Endothelial cell of umbilical vein (primary cell): ENCODE results near the gene RDM1. TPM values are rescaled to one million over a fixed set of nuclear protein-coding genes. Genes with fewer than 3 reads are reported as not detected.

Experiments
- BruUV-seq: library from RNA; stranded (reverse); fragments of 400-500 nt; replicated peaks from 2 replicates; lab custom pipeline; 2021; lab: Mats Ljungman, UMichigan
- CTCF ChIA-PET: fragments of 300-600, 350-600 bp; sonication (Branson Sonifier 250); formaldehyde crosslinking; loops from one replicate; lab custom pipeline; 2021; ENCODE audit warnings: antibody characterized with exemption, inconsistent platforms; lab: Charles Lee
- POLR2A ChIA-PET: fragments of 300-600, 350-600 bp; sonication (Branson Sonifier 250); formaldehyde crosslinking; loops from one replicate; lab custom pipeline; 2021; ENCODE audit warnings: antibody characterized with exemption, inconsistent platforms; lab: Charles Lee
- DNase-seq: peaks from one replicate; pipeline ENCODE4 v3.0.0-alpha.2; 2011; ENCODE audit warnings: low read depth, low spot score
- FAIRE-seq: peaks from 2 replicates; lab custom pipeline; 2011; peaks lifted over from hg19 to GRCh38; lab: Jason Lieb, UNC
- H2AFZ ChIP-seq: 2 replicates; pipeline ENCODE4 v1.6.0; 2012; ENCODE audit warnings: low read depth, low read length, control low read depth, inconsistent platforms
- H3K27ac ChIP-seq: 2 replicates; pipeline ENCODE4 v1.5.1; 2011; ENCODE audit warnings: low read depth, mild to moderate bottlenecking, control low read depth, low read length, moderate library complexity; ENCODE audit not compliant: insufficient read depth
- H3K27me3 ChIP-seq, 2 experiments: 2 replicates each; pipeline versions ENCODE4 v1.6.0 to v1.6.1; 2011; ENCODE audit warnings: low read length in 2 of 2, mixed read lengths in 1 of 2; ENCODE audit not compliant: control insufficient read depth in 2 of 2, insufficient read depth in 2 of 2
- H3K36me3 ChIP-seq, 2 experiments: 2 replicates in 1 of 2; 3 replicates in 1 of 2; pipeline ENCODE4 v1.5.1; 2011; ENCODE audit warnings: low read length in 2 of 2, mild to moderate bottlenecking in 1 of 2, moderate library complexity in 1 of 2; ENCODE audit not compliant: control insufficient read depth in 2 of 2, insufficient read depth in 2 of 2; ENCODE audit errors: extremely low read depth in 1 of 2
- H3K4me1 ChIP-seq: 3 replicates; pipeline ENCODE4 v1.5.1; 2011; ENCODE audit warnings: mild to moderate bottlenecking, low read length; ENCODE audit not compliant: control insufficient read depth, insufficient read depth; ENCODE audit errors: extremely low read depth
- H3K4me2 ChIP-seq: 2 replicates; pipeline ENCODE4 v1.6.1; 2011; ENCODE audit warnings: low read length, control low read depth, mixed read lengths; ENCODE audit not compliant: insufficient read depth
- H3K4me3 ChIP-seq, 3 experiments: fragments of 200-600 bp in 1 of 3; sonication (generic), shearing (Covaris generic) in 1 of 3; replicated peaks in 1 of 3; 2 replicates each; pipeline ENCODE4 v1.5.1; 2011 to 2016; ENCODE audit warnings: control low read depth in 3 of 3, low read length in 3 of 3, mild to moderate bottlenecking in 2 of 3, inconsistent platforms in 1 of 3, low read depth in 1 of 3, moderate library complexity in 1 of 3; ENCODE audit not compliant: insufficient read depth in 1 of 3
- H3K79me2 ChIP-seq: 2 replicates; pipeline ENCODE4 v1.6.0; 2012; ENCODE audit warnings: low read length, inconsistent platforms; ENCODE audit not compliant: control insufficient read depth, insufficient read depth
- H3K9ac ChIP-seq: replicated peaks from 2 replicates; pipeline ENCODE3; 2011; ENCODE audit warnings: low read length, control low read depth; ENCODE audit not compliant: insufficient read depth; ENCODE audit errors: extremely low read depth
- H3K9me1 ChIP-seq: replicated peaks from 3 replicates; pipeline ENCODE4 v1.6.0; 2011; ENCODE audit warnings: mild to moderate bottlenecking, low read length; ENCODE audit not compliant: control insufficient read depth, insufficient read depth; ENCODE audit errors: extremely low read depth
- H3K9me3 ChIP-seq: replicated peaks from 2 replicates; pipeline ENCODE4 v1.5.1; 2012; ENCODE audit warnings: low read length, inconsistent platforms; ENCODE audit not compliant: control insufficient read depth, insufficient read depth
- H4K20me1 ChIP-seq: replicated peaks from 2 replicates; pipeline ENCODE3; 2011; ENCODE audit warnings: mild to moderate bottlenecking, low read length; ENCODE audit not compliant: control insufficient read depth, insufficient read depth; ENCODE audit errors: extremely low read depth
- CTCF ChIP-seq, 2 donors: IDR thresholded peaks; 1 replicate in 1 of 2; 2 replicates in 1 of 2; pipeline ENCODE4 v1.5.1; 2011; ENCODE audit warnings: low read length in 2 of 2, mild to moderate bottlenecking in 2 of 2, moderate library complexity in 2 of 2, control low read depth in 1 of 2, inconsistent platforms in 1 of 2, low read depth in 1 of 2; ENCODE audit not compliant: insufficient read depth in 1 of 2; ENCODE audit errors: extremely low read depth in 1 of 2
- EZH2 ChIP-seq: IDR thresholded peaks from 2 replicates; pipeline ENCODE4 v1.6.1; 2012; ENCODE audit warnings: borderline replicate concordance, low read depth, mild to moderate bottlenecking, moderate library complexity, low read length, inconsistent platforms; ENCODE audit not compliant: severe bottlenecking
- FOS ChIP-seq: IDR thresholded peaks from 2 replicates; pipeline ENCODE4 v1.6.1; 2011; ENCODE audit warnings: mild to moderate bottlenecking, low read length, moderate library complexity, borderline replicate concordance; ENCODE audit not compliant: insufficient read depth
- GATA2 ChIP-seq: IDR thresholded peaks from 2 replicates; pipeline ENCODE4 v1.7.0; 2011; ENCODE audit warnings: low read depth, mild to moderate bottlenecking, moderate library complexity, mixed read lengths, low read length; ENCODE audit not compliant: insufficient read length, insufficient read depth
- JUN ChIP-seq: IDR thresholded peaks from 2 replicates; pipeline ENCODE4 v1.6.1; 2011; ENCODE audit warnings: borderline replicate concordance, low read depth; ENCODE audit not compliant: insufficient read length, insufficient read depth
- MAX ChIP-seq: IDR thresholded peaks from 2 replicates; pipeline ENCODE4 v1.6.1; 2011; ENCODE audit not compliant: insufficient read depth, insufficient read length
- MYC ChIP-seq: IDR thresholded peaks from one replicate; pipeline ENCODE4 v1.6.1; 2011; ENCODE audit warnings: mild to moderate bottlenecking, low read depth, low read length
- POLR2A ChIP-seq: IDR thresholded peaks from 2 replicates; pipeline ENCODE4 v1.6.1; 2012; ENCODE audit warnings: low read depth, mild to moderate bottlenecking, control low read depth, low read length
- POLR2AphosphoS5 ChIP-seq: IDR thresholded peaks from 2 replicates; pipeline ENCODE4 v1.6.1; 2012; ENCODE audit warnings: low read depth, mild to moderate bottlenecking, control low read depth, low read length, moderate library complexity; ENCODE audit not compliant: insufficient read depth
- dilution Hi-C: fragments of 300-500 bp; cut with MboI; formaldehyde crosslinking; loops from one replicate; pipeline ENCODE4 v1.15.0; 2019; ENCODE audit warnings: low sequenced_read_pairs; ENCODE audit not compliant: extremely low pct_ligation_motif_present
- intact Hi-C: fragments of 100-400 bp; cut with micrococcal nuclease; formaldehyde crosslinking; loops from one replicate; pipeline ENCODE4 v1.10.0; 2022
- polyA plus RNA-seq, 4 experiments: library from polyadenylated mRNA; depleted of rRNA in 3 of 4; stranded (reverse) in 3 of 4; unstranded in 1 of 4; fragments of >200 nt; gene quantifications; 2 replicates each; pipeline versions ENCODE4 v1.2.1 to v1.2.3, GENCODE V29; 2011 to 2012; ENCODE audit warnings: missing spikeins in 1 of 4
- total RNA-seq: library from RNA; stranded (reverse); gene quantifications from 2 replicates; pipeline ENCODE4 v1.2.3, GENCODE V29; 2021

RDM1 gene
- total and polyA plus RNA-seq, 2 donors (not counting 3 experiments of a cell fraction or from before 2014, with no cell fraction given), result 0.12 to 0.46 TPM

GRCh38 chr17:35875072-35875799 lies 55.3 kb downstream of the RDM1 start:
- no peak for TF ChIP-seq EZH2
- TF ChIP-seq POLR2AphosphoS5, result peak; percentile 52
- no peak for TF ChIP-seq JUN
- CTCF ChIA-PET, result interaction anchor here (1.1 kb wide), 1 partner anchor 111 kb away, joined by 3 read pairs; no protein-coding TSS in a partner anchor
- Histone ChIP-seq H3K79me2 (no peaks in the 10 kb centered on the region), H3K36me3 (no peaks in the 10 kb centered on the region), H3K9me3 (no peaks in the 10 kb centered on the region), H3K4me1 (peaks cover 28% of the 10 kb centered on the region), H3K9me1 (no peaks in the 10 kb centered on the region), H2AFZ (peak overlapping the region; percentile 85), H3K27me3 (no peaks in the 10 kb centered on the region), H3K27ac (peak overlapping the region; percentile 67), H3K9ac (no peak overlapping the region), H3K4me2 (peak overlapping the region; percentile 69), H4K20me1 (no peaks in the 10 kb centered on the region), H3K4me3 (no peak overlapping the region)
- no TSS peak for BruUV-seq
- DNase-seq, result peak; percentile 22
- dilution Hi-C loops, result no loop called here
- intact Hi-C loops, result no loop called here
- no peak for FAIRE-seq
- POLR2A ChIA-PET, result no interaction called here

- H3K9me3 ChIP-seq, result no peaks in the 10 kb centered on the region
- CTCF ChIA-PET, result interaction anchor here (1.8 kb wide), 1 partner anchor 9 kb away, joined by 8 read pairs; no protein-coding TSS in a partner anchor
- POLR2A ChIA-PET, result no interaction called here
Observed at GRCh38 chr17:35872196-35872980, 58.2 kb downstream of the RDM1 start.

More at GRCh38 chr17:35872196-35872980, 58.2 kb downstream of the RDM1 start:
- TF ChIP-seq MYC (no peak), MAX (no peak), CTCF (IDR thresholded peaks at IDR 0.05; ENCODE audit: extremely low read depth in 1 of 2, insufficient read depth in 1 of 2, low read depth in 1 of 2, low read length in 2 of 2) (no peak), JUN (no peak), GATA2 (no peak), FOS (no peak), POLR2AphosphoS5 (no peak), EZH2 (no peak), POLR2A (no peak)
- Histone ChIP-seq H3K9ac (no peak overlapping the region), H3K4me3 (no peak overlapping the region), H3K4me2 (no peak overlapping the region), H3K27ac (no peak overlapping the region), H3K36me3 (no peaks in the 10 kb centered on the region), H3K79me2 (no peaks in the 10 kb centered on the region), H4K20me1 (no peaks in the 10 kb centered on the region), H3K27me3 (no peaks in the 10 kb centered on the region), H3K4me1 (peaks cover 24% of the 10 kb centered on the region), H3K9me1 (no peaks in the 10 kb centered on the region), H2AFZ (no peak overlapping the region)
- no TSS peak for BruUV-seq
- FAIRE-seq (no peak), DNase-seq (no peak)
- dilution Hi-C loops, result no loop called here
- intact Hi-C loops, result no loop called here
